WTC11 (cell line): Measurements from ENCODE around the gene AGAP1. TPM values are rescaled to one million over a fixed set of nuclear protein-coding genes. Genes with fewer than 3 reads are reported as not detected.

Experiments
- ATAC-seq: fragments of 200-7000 bp; cut with Tn5 transposase; 2 replicates; pipeline ENCODE4 v1.10.0; 2021; ENCODE audit warnings: mild to moderate bottlenecking, moderate library complexity
- CTCF ChIA-PET: fragments of 300-600 bp; sonication (Branson Sonifier 250); formaldehyde crosslinking; loops from one replicate; lab custom pipeline; 2021; ENCODE audit warnings: antibody characterized with exemption; lab: Charles Lee
- POLR2A ChIA-PET: fragments of 350-600 bp; sonication (Branson Sonifier 250); formaldehyde crosslinking; loops from one replicate; lab custom pipeline; 2021; ENCODE audit warnings: antibody characterized with exemption; lab: Charles Lee
- DNase-seq: peaks from one replicate; pipeline ENCODE4 v3.0.0; 2021; ENCODE audit warnings: low spot score
- H3K27ac Mint-ChIP-seq: 2 replicates; pipeline ENCODE4 v1.8.0; 2021; ENCODE audit warnings: mixed read lengths
- H3K27me3 Mint-ChIP-seq: 2 replicates; pipeline ENCODE4 v1.8.0; 2021; ENCODE audit warnings: low read depth, mild to moderate bottlenecking, moderate library complexity, mixed read lengths
- H3K36me3 Mint-ChIP-seq: 2 replicates; pipeline ENCODE4 v1.8.0; 2021; ENCODE audit warnings: mixed read lengths
- H3K4me1 Mint-ChIP-seq: 2 replicates; pipeline ENCODE4 v1.8.0; 2022; ENCODE audit warnings: mixed read lengths
- H3K4me3 Mint-ChIP-seq: 2 replicates; pipeline ENCODE4 v1.8.0; 2021; ENCODE audit warnings: mild to moderate bottlenecking, moderate library complexity, mixed read lengths
- H3K9me3 Mint-ChIP-seq: 2 replicates; pipeline ENCODE4 v1.8.0; 2021; ENCODE audit warnings: mixed read lengths
- ATF2 ChIP-seq: sonication (generic); formaldehyde crosslinking; IDR thresholded peaks from 2 replicates; pipeline ENCODE4 v1.8.1; 2022; ENCODE audit warnings: low read depth, missing genetic modification reagents, borderline replicate concordance
- ATF6 ChIP-seq: sonication (generic); formaldehyde crosslinking; IDR thresholded peaks from 2 replicates; pipeline ENCODE4 v1.8.1; 2023; ENCODE audit warnings: mild to moderate bottlenecking, missing genetic modification reagents
- CTCF ChIP-seq: fragments of 200-600 bp; IDR thresholded peaks from 2 replicates; pipeline ENCODE4 v1.8.0; 2022; ENCODE audit warnings: antibody characterized with exemption
- ERG ChIP-seq: fragments of 250-450 bp; sonication (Bioruptor Pico); IDR thresholded peaks from 2 replicates; pipeline ENCODE4 v1.8.0; 2021; ENCODE audit warnings: mild to moderate bottlenecking
- GABPB1 ChIP-seq: sonication (generic); formaldehyde crosslinking; IDR thresholded peaks from 2 replicates; pipeline ENCODE4 v1.8.1; 2023; ENCODE audit warnings: mild to moderate bottlenecking, missing genetic modification reagents
- HMGA2 ChIP-seq: fragments of 250-450 bp; sonication (Bioruptor Pico); IDR thresholded peaks from 2 replicates; pipeline ENCODE4 v1.4.0; 2021; ENCODE audit warnings: mild to moderate bottlenecking, moderate library complexity
- IRF1 ChIP-seq: sonication (generic); formaldehyde crosslinking; IDR thresholded peaks from 2 replicates; pipeline ENCODE4 v1.8.0; 2023; ENCODE audit warnings: missing genetic modification reagents
- JUN ChIP-seq: sonication (generic); formaldehyde crosslinking; IDR thresholded peaks from 2 replicates; pipeline ENCODE4 v1.8.0; 2023; ENCODE audit warnings: mild to moderate bottlenecking, missing genetic modification reagents
- MAX ChIP-seq: sonication (generic); formaldehyde crosslinking; IDR thresholded peaks from 2 replicates; pipeline ENCODE4 v1.8.0; 2022; ENCODE audit warnings: mild to moderate bottlenecking, missing genetic modification reagents
- MXD4 ChIP-seq: fragments of 250-450 bp; sonication (Bioruptor Pico); IDR thresholded peaks from 2 replicates; pipeline ENCODE4 v1.8.0; 2021; ENCODE audit warnings: mild to moderate bottlenecking, moderate library complexity, borderline replicate concordance
- NFATC4 ChIP-seq: fragments of 250-450 bp; sonication (Bioruptor Pico); IDR thresholded peaks from 2 replicates; pipeline ENCODE4 v1.9.0; 2021; ENCODE audit warnings: mild to moderate bottlenecking
- PRRX2 ChIP-seq: fragments of 250-450 bp; sonication (Bioruptor Pico); IDR thresholded peaks from 2 replicates; pipeline ENCODE4 v1.8.0; 2021; ENCODE audit warnings: mild to moderate bottlenecking
- SMAD4 ChIP-seq: sonication (generic); formaldehyde crosslinking; IDR thresholded peaks from 2 replicates; pipeline ENCODE4 v1.8.0; 2022; ENCODE audit warnings: mild to moderate bottlenecking, missing genetic modification reagents
- STAT6 ChIP-seq: sonication (generic); formaldehyde crosslinking; conservative IDR thresholded peaks from 2 replicates; pipeline ENCODE4 v1.8.1; 2023; ENCODE audit warnings: mild to moderate bottlenecking, low read depth, missing genetic modification reagents, moderate library complexity
- USF1 ChIP-seq: sonication (generic); formaldehyde crosslinking; IDR thresholded peaks from 2 replicates; pipeline ENCODE4 v1.8.0; 2022; ENCODE audit warnings: mild to moderate bottlenecking, missing genetic modification reagents
- ZNF232 ChIP-seq: sonication (generic); formaldehyde crosslinking; IDR thresholded peaks from 2 replicates; pipeline ENCODE4 v1.8.0; 2022; ENCODE audit warnings: mild to moderate bottlenecking, missing genetic modification reagents
- ZNF396 ChIP-seq: fragments of 250-450 bp; sonication (Bioruptor Pico); IDR thresholded peaks from 2 replicates; pipeline ENCODE4 v1.8.0; 2021; ENCODE audit warnings: mild to moderate bottlenecking, moderate library complexity, borderline replicate concordance
- ZNF416 ChIP-seq: fragments of 250-450 bp; sonication (Bioruptor Pico); IDR thresholded peaks from 2 replicates; pipeline ENCODE4 v1.9.0; 2021; ENCODE audit warnings: mild to moderate bottlenecking, inconsistent platforms
- ZNF671 ChIP-seq: fragments of 250-450 bp; sonication (Bioruptor Pico); IDR thresholded peaks from 2 replicates; pipeline ENCODE4 v1.8.0; 2021; ENCODE audit warnings: mild to moderate bottlenecking
- total RNA-seq: library from RNA; stranded (reverse); gene quantifications from 3 replicates; pipeline ENCODE4 v1.2.3, GENCODE V29; 2021

Gene AGAP1
- total RNA-seq, 1 experiment from 2014 or later = 49.3 TPM

GRCh38 chr2:236047176-236047575 lies 553.3 kb downstream of the AGAP1 start (continued):
- no peak for TF ChIP-seq STAT6 (CRISPR knock-in tag)
- TF ChIP-seq NFATC4 = no peak
- no peak for TF ChIP-seq USF1 (CRISPR knock-in tag)
- TF ChIP-seq, all 79 proteins: peak for 0

GRCh38 chr2:236047886-236048540 lies 554.2 kb downstream of the AGAP1 start:
- POLR2A ChIA-PET = no interaction called here
- Mint-ChIP-seq H3K9me3 (no peaks in the 10 kb centered on the region), H3K4me3 (no peak overlapping the region), H3K36me3 (peaks cover 7% of the 10 kb centered on the region)
- TF ChIP-seq JUN (CRISPR knock-in tag) (no peak), ZNF396 (no peak), MXD4 (no peak), IRF1 (no peak), ZNF232 (CRISPR knock-in tag) (no peak), CTCF (no peak), ATF2 (CRISPR knock-in tag) (no peak), ERG (CRISPR knock-in tag) (no peak), GABPB1 (CRISPR knock-in tag) (no peak), ATF6 (CRISPR knock-in tag) (no peak), SMAD4 (CRISPR knock-in tag) (no peak), ZNF671 (CRISPR knock-in tag) (no peak), ZNF416 (CRISPR knock-in tag) (no peak), PRRX2 (CRISPR knock-in tag) (no peak), MAX (no peak), HMGA2 (no peak)
- TF ChIP-seq, all 79 proteins: peak for 0
- Mint-ChIP-seq H3K27ac (no peak overlapping the region; the same call in 1 of the 2 replicates), H3K27me3 (peaks cover 8% of the 10 kb centered on the region), H3K4me1 (peaks cover 33% of the 10 kb centered on the region)
- CTCF ChIA-PET = interaction anchor here (0.7 kb wide), 2 partner anchors 48 to 95 kb away, joined by 5 to 7 read pairs; no protein-coding TSS in a partner anchor
- DNase-seq = no peak
- no peak for ATAC-seq
